Embryonic facial prominence (tissue), 1 donor: ENCODE results near the gene APOC3.

Experiments
- DNase-seq: peaks from one replicate; pipeline ENCODE4 v3.0.0-alpha.2; 2016; ENCODE audit errors: extremely low spot score

Gene APOC3

GRCh38 chr11:116874251-116874650 lies 44.5 kb downstream of the APOC3 start:
- DNase-seq, result no peak

GRCh38 chr11:116875194-116875593 lies 45.5 kb downstream of the APOC3 start:
- DNase-seq, result no peak

GRCh38 chr11:116876656-116877055 lies 46.9 kb downstream of the APOC3 start:
- no peak for DNase-seq

- DNase-seq, result peak; percentile 73
These were observed 50.3 kb downstream of the APOC3 start for GRCh38 chr11:116879800-116880625.

GRCh38 chr11:116881143-116881542 lies 51.4 kb downstream of the APOC3 start:
- DNase-seq, result no peak

GRCh38 chr11:116882386-116882785 lies 52.7 kb downstream of the APOC3 start:
- DNase-seq, result no peak
